ENCODE data around the gene ZCCHC8.

Gene ZCCHC8

DNA sequence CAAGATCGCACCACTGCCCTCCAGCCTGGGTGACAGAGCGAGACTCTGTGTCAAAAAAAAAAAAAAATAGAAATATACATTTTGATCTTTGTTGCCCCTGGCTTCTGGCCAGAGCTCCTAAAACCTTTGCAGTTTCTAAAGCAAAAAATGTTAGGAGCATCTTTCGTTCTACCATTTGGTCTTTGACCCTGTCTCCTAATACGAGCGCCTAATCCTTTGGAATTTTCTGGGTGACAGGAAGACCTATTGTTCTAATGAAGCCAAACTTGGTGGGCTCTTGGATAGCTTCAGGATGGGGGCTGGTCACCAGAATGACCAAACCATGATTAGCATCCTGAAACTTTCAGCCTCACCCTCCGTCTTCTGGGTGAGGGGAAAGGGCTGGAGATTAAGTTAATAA is 46.0 kb downstream of the ZCCHC8 start:
- Histone ChIP-seq H3K79me2 (ENCODE audit: control insufficient read depth, low read length) (no peaks in the 10 kb centered on the region), H3K27ac (ENCODE audit: low read depth, low read length) (no peak overlapping the region), H4K20me1 (ENCODE audit: control insufficient read depth, insufficient read depth, low read depth, low read length) (no peaks in the 10 kb centered on the region), H3K4me2 (ENCODE audit: low read length) (no peak overlapping the region), H3K27me3 (ENCODE audit: control insufficient read depth, low read length) (no peaks in the 10 kb centered on the region), H3K36me3 (ENCODE audit: control insufficient read depth, low read length) (no peaks in the 10 kb centered on the region), H3K4me1 (ENCODE audit: control insufficient read depth, low read length) (peaks cover 15% of the 10 kb centered on the region), H3K4me3 (ENCODE audit: low read length) (no peak overlapping the region), H3K9me3 (ENCODE audit: control insufficient read depth, insufficient read depth, low read length) (no peaks in the 10 kb centered on the region), H3K9me2 (replicated peaks; ENCODE audit: control insufficient read depth, low read length) (no peaks in the 10 kb centered on the region), H3F3A (ENCODE audit: control insufficient read depth, insufficient read depth) (no peaks in the 10 kb centered on the region)
- no peak for TF ChIP-seq EZH2phosphoT487 (IDR thresholded peaks at IDR 0.05; ENCODE audit: borderline replicate concordance, low read length)
- TF ChIP-seq, protein P1, sequence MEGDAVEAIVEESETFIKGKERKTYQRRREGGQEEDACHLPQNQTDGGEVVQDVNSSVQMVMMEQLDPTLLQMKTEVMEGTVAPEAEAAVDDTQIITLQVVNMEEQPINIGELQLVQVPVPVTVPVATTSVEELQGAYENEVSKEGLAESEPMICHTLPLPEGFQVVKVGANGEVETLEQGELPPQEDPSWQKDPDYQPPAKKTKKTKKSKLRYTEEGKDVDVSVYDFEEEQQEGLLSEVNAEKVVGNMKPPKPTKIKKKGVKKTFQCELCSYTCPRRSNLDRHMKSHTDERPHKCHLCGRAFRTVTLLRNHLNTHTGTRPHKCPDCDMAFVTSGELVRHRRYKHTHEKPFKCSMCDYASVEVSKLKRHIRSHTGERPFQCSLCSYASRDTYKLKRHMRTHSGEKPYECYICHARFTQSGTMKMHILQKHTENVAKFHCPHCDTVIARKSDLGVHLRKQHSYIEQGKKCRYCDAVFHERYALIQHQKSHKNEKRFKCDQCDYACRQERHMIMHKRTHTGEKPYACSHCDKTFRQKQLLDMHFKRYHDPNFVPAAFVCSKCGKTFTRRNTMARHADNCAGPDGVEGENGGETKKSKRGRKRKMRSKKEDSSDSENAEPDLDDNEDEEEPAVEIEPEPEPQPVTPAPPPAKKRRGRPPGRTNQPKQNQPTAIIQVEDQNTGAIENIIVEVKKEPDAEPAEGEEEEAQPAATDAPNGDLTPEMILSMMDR (IDR thresholded peaks at IDR 0.05; ENCODE audit: low read depth, low read length, poor library complexity, severe bottlenecking): no peak

DNA sequence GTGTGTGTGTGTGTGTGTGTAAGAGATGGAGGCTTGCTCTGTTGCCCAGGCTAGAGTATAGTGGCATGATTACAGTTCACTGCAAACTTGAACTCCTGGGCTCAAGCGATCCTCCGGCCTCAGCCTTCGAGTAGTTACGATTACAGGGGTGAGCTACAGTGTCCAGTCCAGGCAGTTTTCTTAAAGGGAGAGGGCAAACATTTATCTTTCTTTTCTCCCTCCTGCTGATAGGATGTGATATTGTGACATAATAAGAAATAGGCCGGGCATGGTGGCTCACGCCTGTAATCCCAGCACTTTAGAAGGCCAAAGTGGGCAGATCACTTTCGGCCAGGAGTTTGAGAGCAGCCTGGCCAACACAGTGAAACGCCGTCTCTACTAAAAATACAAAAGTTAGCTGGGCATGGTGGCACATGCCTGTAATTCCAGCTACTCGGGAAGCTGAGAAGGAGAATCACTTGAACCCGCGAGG is 46.4 kb downstream of the ZCCHC8 start:
- H3K4me1 ChIP-seq (ENCODE audit: control insufficient read depth, low read length): peaks cover 15% of the 10 kb centered on the region
- no peak overlapping the region for H3K4me3 ChIP-seq (ENCODE audit: low read length)
- TF ChIP-seq, protein P1 (IDR thresholded peaks at IDR 0.05; ENCODE audit: low read depth, low read length, poor library complexity, severe bottlenecking): no peak
- no peak for TF ChIP-seq EZH2phosphoT487 (IDR thresholded peaks at IDR 0.05; ENCODE audit: borderline replicate concordance, low read length)
- H3K79me2 ChIP-seq (ENCODE audit: control insufficient read depth, low read length): no peaks in the 10 kb centered on the region
- H3K27me3 ChIP-seq (ENCODE audit: control insufficient read depth, low read length): no peaks in the 10 kb centered on the region
- H3K36me3 ChIP-seq (ENCODE audit: control insufficient read depth, low read length): no peaks in the 10 kb centered on the region
- H3K27ac ChIP-seq (ENCODE audit: low read depth, low read length): no peak overlapping the region
- peak overlapping the region; percentile 28; the same call in 1 of the 2 replicates for H3K4me2 ChIP-seq (ENCODE audit: low read length)
- no peaks in the 10 kb centered on the region for H3K9me2 ChIP-seq (replicated peaks; ENCODE audit: control insufficient read depth, low read length)
- no peaks in the 10 kb centered on the region for H3K9me3 ChIP-seq (ENCODE audit: control insufficient read depth, insufficient read depth, low read length)
- H3F3A ChIP-seq (ENCODE audit: control insufficient read depth, insufficient read depth): no peaks in the 10 kb centered on the region
- no peaks in the 10 kb centered on the region for H4K20me1 ChIP-seq (ENCODE audit: control insufficient read depth, insufficient read depth, low read depth, low read length)

DNA sequence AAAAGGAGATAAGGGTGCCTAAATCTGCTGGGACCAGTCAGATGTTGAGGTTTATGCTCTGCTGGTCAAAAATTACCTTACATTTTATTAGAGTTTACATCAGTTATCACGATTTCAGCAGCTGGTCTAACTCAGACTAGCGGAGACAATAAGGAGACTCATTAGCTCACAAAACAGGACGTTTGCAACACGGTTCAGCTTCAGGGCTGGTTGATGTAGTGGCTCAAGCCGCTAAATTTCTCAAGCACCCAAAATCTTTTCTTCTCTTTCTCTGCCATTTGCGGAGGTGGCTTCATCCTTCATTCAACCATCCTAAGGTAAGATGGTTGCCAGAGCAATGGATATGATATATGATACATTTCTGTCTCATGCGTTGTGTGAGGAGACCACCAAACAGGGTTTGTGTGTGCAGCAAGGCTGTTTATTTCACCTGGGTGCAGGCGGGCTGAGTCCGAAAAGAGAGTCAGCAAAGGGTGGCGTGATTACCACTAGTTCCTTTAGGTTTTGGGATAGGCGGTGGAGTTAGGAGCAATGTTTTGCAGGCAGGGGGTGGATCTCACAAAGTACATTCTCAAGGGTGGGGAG is 47.9 kb downstream of the ZCCHC8 start:
- no peaks in the 10 kb centered on the region for H4K20me1 ChIP-seq (ENCODE audit: control insufficient read depth, insufficient read depth, low read depth, low read length)
- H3K27me3 ChIP-seq (ENCODE audit: control insufficient read depth, low read length): no peaks in the 10 kb centered on the region
- H3K9me3 ChIP-seq (ENCODE audit: control insufficient read depth, insufficient read depth, low read length): no peaks in the 10 kb centered on the region
- no peaks in the 10 kb centered on the region for H3K36me3 ChIP-seq (ENCODE audit: control insufficient read depth, low read length)
- no peak overlapping the region for H3K4me3 ChIP-seq (ENCODE audit: low read length)
- H3K4me2 ChIP-seq (ENCODE audit: low read length): no peak overlapping the region
- H3K27ac ChIP-seq (ENCODE audit: low read depth, low read length): no peak overlapping the region
- H3K4me1 ChIP-seq (ENCODE audit: control insufficient read depth, low read length): peaks cover 15% of the 10 kb centered on the region
- H3K79me2 ChIP-seq (ENCODE audit: control insufficient read depth, low read length): no peaks in the 10 kb centered on the region
- no peaks in the 10 kb centered on the region for H3F3A ChIP-seq (ENCODE audit: control insufficient read depth, insufficient read depth)
- TF ChIP-seq, protein P1 (IDR thresholded peaks at IDR 0.05; ENCODE audit: low read depth, low read length, poor library complexity, severe bottlenecking): no peak
- no peak for TF ChIP-seq EZH2phosphoT487 (IDR thresholded peaks at IDR 0.05; ENCODE audit: borderline replicate concordance, low read length)
- no peaks in the 10 kb centered on the region for H3K9me2 ChIP-seq (replicated peaks; ENCODE audit: control insufficient read depth, low read length)

All from DOHH2 (cell line).